ENCODE measurements around the gene CARMIL1.

The CARMIL1 gene

GRCh38 chr6:25556516-25556915 lies 277.3 kb downstream of the CARMIL1 start:
- H3K27ac ChIP-seq (ENCODE audit: insufficient read depth, low read depth, low read length, poor library complexity, severe bottlenecking) = no peak overlapping the region
- H3K4me1 ChIP-seq (ENCODE audit: control insufficient read depth, insufficient read depth, low read length) = no peaks in the 10 kb centered on the region
- no peaks in the 10 kb centered on the region for H3K9me3 ChIP-seq (ENCODE audit: control insufficient read depth, low read length)
- 31 to 33% methylated on average over 10 of the region's 10 CpGs for WGBS, 2 experiments
- H3K4me3 ChIP-seq (ENCODE audit: insufficient read depth, low read depth, low read length) = no peak overlapping the region
- H3K36me3 ChIP-seq (ENCODE audit: control insufficient read depth, insufficient read depth, low read length) = no peaks in the 10 kb centered on the region
- H3K27me3 ChIP-seq (ENCODE audit: control insufficient read depth, insufficient read depth, low read length, poor library complexity, severe bottlenecking) = no peaks in the 10 kb centered on the region

- Histone ChIP-seq H3K27me3 (ENCODE audit: control insufficient read depth, insufficient read depth, low read length, poor library complexity, severe bottlenecking) (no peaks in the 10 kb centered on the region), H3K4me1 (ENCODE audit: control insufficient read depth, insufficient read depth, low read length) (no peaks in the 10 kb centered on the region), H3K27ac (ENCODE audit: insufficient read depth, low read depth, low read length, poor library complexity, severe bottlenecking) (no peak overlapping the region), H3K4me3 (ENCODE audit: insufficient read depth, low read depth, low read length) (no peak overlapping the region), H3K9me3 (ENCODE audit: control insufficient read depth, low read length) (no peaks in the 10 kb centered on the region), H3K36me3 (ENCODE audit: control insufficient read depth, insufficient read depth, low read length) (no peaks in the 10 kb centered on the region)
- WGBS, 2 experiments = 84% methylated on average over 2 to 3 of the region's 3 CpGs
Measured at GRCh38 chr6:25558155-25558817, 279.1 kb downstream of the CARMIL1 start.

GRCh38 chr6:25560865-25561264 lies 281.7 kb downstream of the CARMIL1 start:
- no peaks in the 10 kb centered on the region for H3K27me3 ChIP-seq (ENCODE audit: control insufficient read depth, insufficient read depth, low read length, poor library complexity, severe bottlenecking)
- no peaks in the 10 kb centered on the region for H3K36me3 ChIP-seq (ENCODE audit: control insufficient read depth, insufficient read depth, low read length)
- no peak overlapping the region for H3K27ac ChIP-seq (ENCODE audit: insufficient read depth, low read depth, low read length, poor library complexity, severe bottlenecking)
- H3K4me3 ChIP-seq (ENCODE audit: insufficient read depth, low read depth, low read length) = no peak overlapping the region
- no peaks in the 10 kb centered on the region for H3K9me3 ChIP-seq (ENCODE audit: control insufficient read depth, low read length)
- no peaks in the 10 kb centered on the region for H3K4me1 ChIP-seq (ENCODE audit: control insufficient read depth, insufficient read depth, low read length)
- WGBS, 2 experiments = 100% methylated on average over 2 of the region's 2 CpGs

- Histone ChIP-seq H3K27ac (ENCODE audit: insufficient read depth, low read depth, low read length, poor library complexity, severe bottlenecking) (no peak overlapping the region), H3K9me3 (ENCODE audit: control insufficient read depth, low read length) (no peaks in the 10 kb centered on the region), H3K36me3 (ENCODE audit: control insufficient read depth, insufficient read depth, low read length) (no peaks in the 10 kb centered on the region), H3K4me3 (ENCODE audit: insufficient read depth, low read depth, low read length) (no peak overlapping the region), H3K27me3 (ENCODE audit: control insufficient read depth, insufficient read depth, low read length, poor library complexity, severe bottlenecking) (no peaks in the 10 kb centered on the region), H3K4me1 (ENCODE audit: control insufficient read depth, insufficient read depth, low read length) (no peaks in the 10 kb centered on the region)
Measured at GRCh38 chr6:25564943-25565342, 285.8 kb downstream of the CARMIL1 start.

GRCh38 chr6:25570578-25570977 lies 291.4 kb downstream of the CARMIL1 start:
- 71 to 90% methylated on average over 1 of the region's 2 CpGs for WGBS, 2 experiments
- Histone ChIP-seq H3K4me1 (ENCODE audit: control insufficient read depth, insufficient read depth, low read length) (no peaks in the 10 kb centered on the region), H3K27ac (ENCODE audit: insufficient read depth, low read depth, low read length, poor library complexity, severe bottlenecking) (no peak overlapping the region), H3K36me3 (ENCODE audit: control insufficient read depth, insufficient read depth, low read length) (no peaks in the 10 kb centered on the region), H3K9me3 (ENCODE audit: control insufficient read depth, low read length) (no peaks in the 10 kb centered on the region), H3K27me3 (ENCODE audit: control insufficient read depth, insufficient read depth, low read length, poor library complexity, severe bottlenecking) (no peaks in the 10 kb centered on the region), H3K4me3 (ENCODE audit: insufficient read depth, low read depth, low read length) (no peak overlapping the region)

GRCh38 chr6:25576919-25577318 lies 297.7 kb downstream of the CARMIL1 start:
- H3K4me1 ChIP-seq (ENCODE audit: control insufficient read depth, insufficient read depth, low read length) = no peaks in the 10 kb centered on the region
- H3K9me3 ChIP-seq (ENCODE audit: control insufficient read depth, low read length) = no peaks in the 10 kb centered on the region
- no peaks in the 10 kb centered on the region for H3K36me3 ChIP-seq (ENCODE audit: control insufficient read depth, insufficient read depth, low read length)
- no peak overlapping the region for H3K27ac ChIP-seq (ENCODE audit: insufficient read depth, low read depth, low read length, poor library complexity, severe bottlenecking)
- H3K4me3 ChIP-seq (ENCODE audit: insufficient read depth, low read depth, low read length) = no peak overlapping the region
- WGBS, 2 experiments = 96 to 100% methylated on average over 2 of the region's 2 CpGs
- H3K27me3 ChIP-seq (ENCODE audit: control insufficient read depth, insufficient read depth, low read length, poor library complexity, severe bottlenecking) = no peaks in the 10 kb centered on the region

GRCh38 chr6:25578538-25578937 lies 299.4 kb downstream of the CARMIL1 start:
- Histone ChIP-seq H3K4me3 (ENCODE audit: insufficient read depth, low read depth, low read length) (no peak overlapping the region), H3K4me1 (ENCODE audit: control insufficient read depth, insufficient read depth, low read length) (no peaks in the 10 kb centered on the region), H3K27ac (ENCODE audit: insufficient read depth, low read depth, low read length, poor library complexity, severe bottlenecking) (no peak overlapping the region), H3K36me3 (ENCODE audit: control insufficient read depth, insufficient read depth, low read length) (no peaks in the 10 kb centered on the region), H3K27me3 (ENCODE audit: control insufficient read depth, insufficient read depth, low read length, poor library complexity, severe bottlenecking) (no peaks in the 10 kb centered on the region), H3K9me3 (ENCODE audit: control insufficient read depth, low read length) (no peaks in the 10 kb centered on the region)

GRCh38 chr6:25579391-25579883 lies 300.3 kb downstream of the CARMIL1 start:
- WGBS, 2 experiments = 87 to 98% methylated on average over 2 of the region's 2 CpGs
- Histone ChIP-seq H3K36me3 (ENCODE audit: control insufficient read depth, insufficient read depth, low read length) (no peaks in the 10 kb centered on the region), H3K4me1 (ENCODE audit: control insufficient read depth, insufficient read depth, low read length) (no peaks in the 10 kb centered on the region), H3K27me3 (ENCODE audit: control insufficient read depth, insufficient read depth, low read length, poor library complexity, severe bottlenecking) (no peaks in the 10 kb centered on the region), H3K27ac (ENCODE audit: insufficient read depth, low read depth, low read length, poor library complexity, severe bottlenecking) (no peak overlapping the region), H3K9me3 (ENCODE audit: control insufficient read depth, low read length) (no peaks in the 10 kb centered on the region), H3K4me3 (ENCODE audit: insufficient read depth, low read depth, low read length) (no peak overlapping the region)

GRCh38 chr6:25579902-25580495 lies 300.8 kb downstream of the CARMIL1 start:
- H3K4me1 ChIP-seq (ENCODE audit: control insufficient read depth, insufficient read depth, low read length) = no peaks in the 10 kb centered on the region
- H3K4me3 ChIP-seq (ENCODE audit: insufficient read depth, low read depth, low read length) = no peak overlapping the region
- no peaks in the 10 kb centered on the region for H3K9me3 ChIP-seq (ENCODE audit: control insufficient read depth, low read length)
- no peaks in the 10 kb centered on the region for H3K27me3 ChIP-seq (ENCODE audit: control insufficient read depth, insufficient read depth, low read length, poor library complexity, severe bottlenecking)
- WGBS, 2 experiments = 94% methylated on average over 3 to 4 of the region's 4 CpGs
- no peak overlapping the region for H3K27ac ChIP-seq (ENCODE audit: insufficient read depth, low read depth, low read length, poor library complexity, severe bottlenecking)
- no peaks in the 10 kb centered on the region for H3K36me3 ChIP-seq (ENCODE audit: control insufficient read depth, insufficient read depth, low read length)

GRCh38 chr6:25582101-25582500 lies 302.9 kb downstream of the CARMIL1 start:
- H3K4me1 ChIP-seq (ENCODE audit: control insufficient read depth, insufficient read depth, low read length) = no peaks in the 10 kb centered on the region
- 88 to 90% methylated on average over 4 of the region's 4 CpGs for WGBS, 2 experiments

More at GRCh38 chr6:25582101-25582500, 302.9 kb downstream of the CARMIL1 start:
- no peaks in the 10 kb centered on the region for H3K27me3 ChIP-seq (ENCODE audit: control insufficient read depth, insufficient read depth, low read length, poor library complexity, severe bottlenecking)
- no peak overlapping the region for H3K4me3 ChIP-seq (ENCODE audit: insufficient read depth, low read depth, low read length)
- H3K27ac ChIP-seq (ENCODE audit: insufficient read depth, low read depth, low read length, poor library complexity, severe bottlenecking) = no peak overlapping the region
- H3K9me3 ChIP-seq (ENCODE audit: control insufficient read depth, low read length) = no peaks in the 10 kb centered on the region
- H3K36me3 ChIP-seq (ENCODE audit: control insufficient read depth, insufficient read depth, low read length) = no peaks in the 10 kb centered on the region

All from ectodermal cell (in vitro differentiated cells).